ENCODE results near the gene ZNF532. TPM values are rescaled to one million over a fixed set of nuclear protein-coding genes. Genes with fewer than 3 reads are reported as not detected.

Gene ZNF532
- polyA plus RNA-seq, 3 donors = 5.6 to 25.1 (median 18.9) TPM

- WGBS, 3 donors = 21 to 60% (median 53%) methylated on average over 3 of the region's 3 CpGs
- no peak overlapping the region for H3K27ac ChIP-seq (ENCODE audit: low read depth, low read length)
Measured at GRCh38 chr18:58953627-58954026, 89.0 kb downstream of the ZNF532 start.

- no peak overlapping the region for H3K27ac ChIP-seq (ENCODE audit: low read depth, low read length)
- WGBS, 3 donors = 89 to 97% (median 92%) methylated on average over 6 of the region's 6 CpGs
Measured at GRCh38 chr18:58955001-58955400, 90.3 kb downstream of the ZNF532 start.

- WGBS, 3 donors = 63 to 85% (median 65%) methylated on average over 4 of the region's 4 CpGs
Measured at GRCh38 chr18:58955738-58956137, 91.1 kb downstream of the ZNF532 start.

GRCh38 chr18:58958628-58959027, 94.0 kb downstream of the ZNF532 start:
- no peak overlapping the region for H3K27ac ChIP-seq (ENCODE audit: low read depth, low read length)
- 88 to 94% (median 90%) methylated on average over 3 of the region's 3 CpGs for WGBS, 3 donors

More at GRCh38 chr18:58955738-58956137, 91.1 kb downstream of the ZNF532 start:
- no peak overlapping the region for H3K27ac ChIP-seq (ENCODE audit: low read depth, low read length)

GRCh38 chr18:58960508-58960907, 95.8 kb downstream of the ZNF532 start:
- 37 to 96% (median 90%) methylated on average over 1 of the region's 1 CpG for WGBS, 3 donors
- H3K27ac ChIP-seq (ENCODE audit: low read depth, low read length) = no peak overlapping the region

GRCh38 chr18:58960946-58961722, 96.5 kb downstream of the ZNF532 start:
- no peak overlapping the region for H3K27ac ChIP-seq (ENCODE audit: low read depth, low read length)

GRCh38 chr18:58962336-58962735, 97.7 kb downstream of the ZNF532 start:
- WGBS, 3 donors = 96% methylated on average over 8 of the region's 8 CpGs
- H3K27ac ChIP-seq (ENCODE audit: low read depth, low read length) = no peak overlapping the region

More at GRCh38 chr18:58960946-58961722, 96.5 kb downstream of the ZNF532 start:
- 91 to 95% (median 92%) methylated on average over 14 of the region's 14 CpGs for WGBS, 3 donors

- 65 to 81% (median 76%) methylated on average over 5 of the region's 5 CpGs for WGBS, 3 donors
- no peak overlapping the region for H3K27ac ChIP-seq (ENCODE audit: low read depth, low read length)
Measured at GRCh38 chr18:58965291-58966004, 100.8 kb downstream of the ZNF532 start.

GRCh38 chr18:58966005-58966677, 101.5 kb downstream of the ZNF532 start:
- 55 to 66% (median 64%) methylated on average over 3 of the region's 3 CpGs for WGBS, 3 donors
- no peak overlapping the region for H3K27ac ChIP-seq (ENCODE audit: low read depth, low read length)

- WGBS, 3 donors = 75 to 88% (median 81%) methylated on average over 3 of the region's 3 CpGs
- no peak overlapping the region for H3K27ac ChIP-seq (ENCODE audit: low read depth, low read length)
Measured at GRCh38 chr18:58966704-58967103, 102.0 kb downstream of the ZNF532 start.

GRCh38 chr18:58967751-58968254, 103.1 kb downstream of the ZNF532 start:
- WGBS, 3 donors = 80 to 84% (median 83%) methylated on average over 5 of the region's 5 CpGs

GRCh38 chr18:58970943-58971790, 106.5 kb downstream of the ZNF532 start:
- WGBS, 3 donors = 87 to 92% (median 91%) methylated on average over 14 of the region's 14 CpGs
- H3K27ac ChIP-seq (ENCODE audit: low read depth, low read length) = no peak overlapping the region

More at GRCh38 chr18:58967751-58968254, 103.1 kb downstream of the ZNF532 start:
- no peak overlapping the region for H3K27ac ChIP-seq (ENCODE audit: low read depth, low read length)

GRCh38 chr18:58975296-58975695, 110.6 kb downstream of the ZNF532 start:
- H3K27ac ChIP-seq (ENCODE audit: low read depth, low read length) = no peak overlapping the region

GRCh38 chr18:58975781-58976180, 111.1 kb downstream of the ZNF532 start:
- 39 to 55% (median 48%) methylated on average over 4 of the region's 4 CpGs for WGBS, 3 donors
- H3K27ac ChIP-seq (ENCODE audit: low read depth, low read length) = no peak overlapping the region

More at GRCh38 chr18:58975296-58975695, 110.6 kb downstream of the ZNF532 start:
- WGBS, 3 donors = 47 to 70% (median 53%) methylated on average over 11 of the region's 11 CpGs

- WGBS, 3 donors = 77 to 89% (median 87%) methylated on average over 10 of the region's 10 CpGs
Measured at GRCh38 chr18:58977223-58977622, 112.5 kb downstream of the ZNF532 start.

GRCh38 chr18:58977801-58978200, 113.1 kb downstream of the ZNF532 start:
- H3K27ac ChIP-seq (ENCODE audit: low read depth, low read length) = no peak overlapping the region
- 67 to 89% (median 85%) methylated on average over 4 of the region's 4 CpGs for WGBS, 3 donors

More at GRCh38 chr18:58977223-58977622, 112.5 kb downstream of the ZNF532 start:
- no peak overlapping the region for H3K27ac ChIP-seq (ENCODE audit: low read depth, low read length)

GRCh38 chr18:58978916-58979315, 114.2 kb downstream of the ZNF532 start:
- H3K27ac ChIP-seq (ENCODE audit: low read depth, low read length) = no peak overlapping the region
- 92 to 96% (median 95%) methylated on average over 8 of the region's 8 CpGs for WGBS, 3 donors

- WGBS, 3 donors = 85 to 94% (median 91%) methylated on average over 6 of the region's 6 CpGs
Measured at GRCh38 chr18:58979615-58980014, 114.9 kb downstream of the ZNF532 start.

More at GRCh38 chr18:58979615-58980014, 114.9 kb downstream of the ZNF532 start:
- H3K27ac ChIP-seq (ENCODE audit: low read depth, low read length) = no peak overlapping the region

Data from adipose tissue (tissue), 3 donors.